Measurements from ENCODE around the gene NT5DC4. TPM values are rescaled to one million over a fixed set of nuclear protein-coding genes. Genes with fewer than 3 reads are reported as not detected.

Gene NT5DC4
- total and polyA plus RNA-seq, 3 donors from 2014 or later: 2.8 to 4.2 (median 2.9) TPM

- Histone ChIP-seq H3K4me1 (no peaks in the 10 kb centered on the region), H3K9me3 (no peaks in the 10 kb centered on the region), H3K27ac (no peak overlapping the region), H3K4me3 (no peak overlapping the region), H3K27me3 (no peaks in the 10 kb centered on the region), H3K36me3 (ENCODE audit: low read depth, missing control alignments) (no peaks in the 10 kb centered on the region)
- intact Hi-C loops (cut with DNase I; ENCODE audit: low total_unique reads): no loop called here
- no peak for TF ChIP-seq POLR2A (IDR thresholded peaks at IDR 0.05)
- TF ChIP-seq CTCF (IDR thresholded peaks at IDR 0.05): no peak
- 90 to 94% methylated on average over 2 of the region's 2 CpGs for WGBS, 2 donors
- no peak for DNase-seq
These were observed 37.9 kb downstream of the NT5DC4 start for GRCh38 chr2:112758711-112759110.

GRCh38 chr2:112760149-112760548 lies 39.3 kb downstream of the NT5DC4 start:
- Histone ChIP-seq H3K36me3 (ENCODE audit: low read depth, missing control alignments) (no peaks in the 10 kb centered on the region), H3K27ac (no peak overlapping the region), H3K27me3 (no peaks in the 10 kb centered on the region), H3K4me1 (peaks cover 2% of the 10 kb centered on the region), H3K4me3 (no peak overlapping the region), H3K9me3 (no peaks in the 10 kb centered on the region)
- TF ChIP-seq POLR2A (IDR thresholded peaks at IDR 0.05) (no peak), CTCF (IDR thresholded peaks at IDR 0.05) (no peak)
- no peak for DNase-seq
- WGBS, 2 donors: 88 to 90% methylated on average over 1 of the region's 1 CpG
- intact Hi-C loops (cut with DNase I; ENCODE audit: low total_unique reads): no loop called here

GRCh38 chr2:112762276-112762675 lies 41.5 kb downstream of the NT5DC4 start:
- Histone ChIP-seq H3K27me3 (no peaks in the 10 kb centered on the region), H3K4me1 (peaks cover 3% of the 10 kb centered on the region), H3K27ac (no peak overlapping the region), H3K4me3 (no peak overlapping the region), H3K36me3 (ENCODE audit: low read depth, missing control alignments) (no peaks in the 10 kb centered on the region), H3K9me3 (no peaks in the 10 kb centered on the region)
- DNase-seq: no peak
- TF ChIP-seq CTCF (IDR thresholded peaks at IDR 0.05): no peak
- 88 to 90% methylated on average over 4 of the region's 4 CpGs for WGBS, 2 donors
- intact Hi-C loops (cut with DNase I; ENCODE audit: low total_unique reads): no loop called here

- DNase-seq: peak; percentile 99
- 0 to 1% methylated on average over 25 to 69 of the region's 79 CpGs for WGBS, 2 donors
- Histone ChIP-seq H3K27ac (peak within 1 kb of the TSS; percentile 17 to 45), H3K9me3 (no peaks in the 10 kb centered on the region), H3K27me3 (no peaks in the 10 kb centered on the region), H3K4me1 (peaks cover 3% of the 10 kb centered on the region), H3K4me3 (peak within 1 kb of the TSS; percentile 59 to 75), H3K36me3 (ENCODE audit: low read depth, missing control alignments) (no peaks in the 10 kb centered on the region)
- intact Hi-C loops (cut with DNase I; ENCODE audit: low total_unique reads): no loop called here
- TF ChIP-seq POLR2A (IDR thresholded peaks at IDR 0.05) (no peak), CTCF (IDR thresholded peaks at IDR 0.05) (no peak)
These were observed 43.5 kb downstream of the NT5DC4 start, which contains the start of gene CKAP2L for GRCh38 chr2:112764071-112765044. TSS of gene CKAP2L (minus strand) at chr2:112764609. CDS start at chr2:112764598, 11 bp downstream.

Measured in testis (tissue), 3 donors.